Large intestine (tissue), 3 donors: ENCODE measurements around the gene TSEN34. TPM values are rescaled to one million over a fixed set of nuclear protein-coding genes. Genes with fewer than 3 reads are reported as not detected.
"Not testable (repeated sequence)": the region's sequence is repeated elsewhere in the genome, so short reads cannot be mapped to it uniquely, and the experiment has no call there.

Experiments used
- DNase-seq, 2 donors: peaks; one replicate each; pipeline versions ENCODE4 v3.0.0 to v3.0.0-alpha.2; 2013
- H3K27ac ChIP-seq: one replicate; pipeline ENCODE4 v1.5.1; 2013; ENCODE audit warnings: low read length
- H3K27me3 ChIP-seq: 2 replicates; pipeline ENCODE4 v1.6.1; 2013; ENCODE audit warnings: low read length; ENCODE audit not compliant: control insufficient read depth, insufficient read depth
- H3K36me3 ChIP-seq: 2 replicates; pipeline ENCODE4 v1.6.1; 2013; ENCODE audit warnings: low read length; ENCODE audit not compliant: control insufficient read depth, insufficient read depth
- H3K4me1 ChIP-seq: one replicate; pipeline ENCODE4 v1.6.1; 2013; ENCODE audit warnings: low read length; ENCODE audit not compliant: control insufficient read depth, insufficient read depth
- H3K4me3 ChIP-seq: one replicate; pipeline ENCODE4 v1.5.1; 2013; ENCODE audit warnings: low read length
- H3K9me3 ChIP-seq: one replicate; pipeline ENCODE4 v1.6.1; 2013; ENCODE audit warnings: mild to moderate bottlenecking, low read depth, low read length, moderate library complexity; ENCODE audit not compliant: control insufficient read depth
- WGBS: methylation state at CpG from one replicate; pipeline ENCODE4 v1.1.5; 2013; ENCODE audit warnings: low lambda C conversion rate; ENCODE audit not compliant: insufficient coverage; 5-methylcytosine and 5-hydroxymethylcytosine counted together
- polyA plus RNA-seq: library from polyadenylated mRNA; unstranded; fragments of 120-200 nt; gene quantifications from one replicate; pipeline ENCODE4 v1.2.1, GENCODE V29; 2013

The TSEN34 gene
- polyA plus RNA-seq, 1 donor = 52.7 TPM

DNA sequence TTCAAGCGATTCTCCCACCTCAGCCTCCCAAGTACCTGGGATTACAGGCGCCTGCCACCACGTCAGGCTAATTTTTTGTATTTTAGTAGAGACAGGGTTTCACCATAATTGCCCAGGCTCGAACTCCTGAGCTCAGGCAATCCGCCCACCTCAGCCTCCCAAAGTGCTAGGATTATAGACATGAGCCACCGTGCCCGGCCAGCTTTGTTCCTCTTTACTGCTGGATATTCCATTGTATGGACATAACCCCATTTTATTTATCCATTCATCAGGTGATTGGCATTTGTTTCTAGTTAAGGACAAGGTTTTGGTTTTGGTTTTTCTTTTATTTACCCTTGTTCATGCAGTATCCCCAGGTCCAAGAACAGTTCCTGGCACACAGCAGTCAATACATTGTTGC lies 5.4 kb downstream of the TSEN34 start:
- no peak for DNase-seq

DNA sequence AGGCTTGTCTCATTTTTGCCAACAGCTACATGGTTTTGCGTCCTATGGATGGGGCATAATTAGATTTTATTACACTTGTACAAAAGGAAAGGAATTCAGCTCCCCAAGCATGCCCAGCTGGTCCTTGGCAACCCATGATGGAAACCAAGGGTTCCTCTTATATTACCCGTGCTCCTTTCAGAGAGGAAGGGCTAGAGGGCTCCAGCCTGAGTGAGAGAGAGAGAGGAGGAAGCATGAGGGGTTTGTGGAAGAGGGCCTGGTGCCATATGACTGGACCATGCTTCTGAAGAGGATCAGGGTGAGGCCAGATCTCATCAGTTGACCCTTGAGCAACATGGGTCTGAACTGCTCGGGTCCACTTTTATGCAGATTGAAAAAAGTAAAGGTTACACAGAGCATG lies 6.0 kb downstream of the TSEN34 start:
- WGBS = no CpG with 5 or more reads among the region's 3 CpGs
- no peak overlapping the region for H3K4me3 ChIP-seq

More for the DNA sequence above, 5.4 kb downstream of the TSEN34 start:
- Histone ChIP-seq H3K4me3 (no peak overlapping the region), H3K36me3 (peaks cover 43% of the 10 kb centered on the region), H3K9me3 (no peaks in the 10 kb centered on the region), H3K4me1 (peaks cover 15% of the 10 kb centered on the region), H3K27ac (no peak overlapping the region), H3K27me3 (no peaks in the 10 kb centered on the region)
- no CpG with 5 or more reads among the region's 7 CpGs for WGBS

DNA sequence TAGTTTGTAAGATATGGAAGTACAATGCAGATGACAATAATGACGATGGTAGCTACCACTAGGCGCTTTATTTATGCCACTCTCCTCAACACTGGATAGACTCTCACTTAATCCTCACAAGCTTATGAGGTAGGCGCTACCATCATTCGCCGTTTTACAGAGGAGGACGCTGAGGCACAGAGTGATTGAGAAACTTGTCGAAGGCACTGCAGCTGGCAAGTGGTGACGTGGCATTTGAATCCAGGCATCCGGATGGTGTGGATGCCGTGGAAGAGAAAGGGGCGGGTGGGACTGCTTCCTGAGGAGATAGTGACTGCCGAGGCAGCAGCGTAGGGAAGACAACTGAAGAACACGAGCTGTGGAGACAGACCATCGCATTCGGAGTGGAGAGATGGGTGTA lies 8.3 kb downstream of the TSEN34 start:
- WGBS = 97% methylated on average over 6 of the region's 16 CpGs
- no peak overlapping the region for H3K27ac ChIP-seq
- no peak for DNase-seq
- peaks cover 26% of the 10 kb centered on the region for H3K4me1 ChIP-seq
- no peaks in the 10 kb centered on the region for H3K9me3 ChIP-seq
- no peak overlapping the region for H3K4me3 ChIP-seq
- no peaks in the 10 kb centered on the region for H3K27me3 ChIP-seq
- H3K36me3 ChIP-seq = peaks cover 45% of the 10 kb centered on the region

More for the DNA sequence above, 6.0 kb downstream of the TSEN34 start:
- peaks cover 46% of the 10 kb centered on the region for H3K36me3 ChIP-seq
- H3K4me1 ChIP-seq = peaks cover 15% of the 10 kb centered on the region
- DNase-seq = no peak
- H3K9me3 ChIP-seq = no peaks in the 10 kb centered on the region
- no peaks in the 10 kb centered on the region for H3K27me3 ChIP-seq
- H3K27ac ChIP-seq = no peak overlapping the region

GRCh38 chr19:54201172-54201701 lies 10.1 kb downstream of the TSEN34 start:
- H3K36me3 ChIP-seq = peaks cover 50% of the 10 kb centered on the region
- no CpG with 5 or more reads among the region's 28 CpGs for WGBS
- H3K4me3 ChIP-seq = peak overlapping the region; percentile 64
- DNase-seq = no peak
- H3K27me3 ChIP-seq = no peaks in the 10 kb centered on the region
- peaks cover 31% of the 10 kb centered on the region for H3K4me1 ChIP-seq
- H3K9me3 ChIP-seq = no peaks in the 10 kb centered on the region
- peak overlapping the region; percentile 88 for H3K27ac ChIP-seq

- peaks cover 31% of the 10 kb centered on the region for H3K4me1 ChIP-seq
- peaks cover 58% of the 10 kb centered on the region for H3K36me3 ChIP-seq
- H3K4me3 ChIP-seq = peak overlapping the region; percentile 64
Measured at GRCh38 chr19:54201980-54202379, 10.9 kb downstream of the TSEN34 start.

GRCh38 chr19:54203151-54203611 lies 12.1 kb downstream of the TSEN34 start:
- Histone ChIP-seq H3K4me3 (no peak overlapping the region), H3K36me3 (peaks cover 66% of the 10 kb centered on the region), H3K4me1 (peaks cover 40% of the 10 kb centered on the region), H3K9me3 (no peaks in the 10 kb centered on the region), H3K27me3 (no peaks in the 10 kb centered on the region), H3K27ac (no peak overlapping the region)
- WGBS = no CpG with 5 or more reads among the region's 9 CpGs
- peak in 1 of 2 donors; percentile 32 for DNase-seq

More at GRCh38 chr19:54201980-54202379, 10.9 kb downstream of the TSEN34 start:
- no peaks in the 10 kb centered on the region for H3K27me3 ChIP-seq
- DNase-seq = no peak
- no CpG with 5 or more reads among the region's 13 CpGs for WGBS
- H3K9me3 ChIP-seq = no peaks in the 10 kb centered on the region
- no peak overlapping the region for H3K27ac ChIP-seq

DNA sequence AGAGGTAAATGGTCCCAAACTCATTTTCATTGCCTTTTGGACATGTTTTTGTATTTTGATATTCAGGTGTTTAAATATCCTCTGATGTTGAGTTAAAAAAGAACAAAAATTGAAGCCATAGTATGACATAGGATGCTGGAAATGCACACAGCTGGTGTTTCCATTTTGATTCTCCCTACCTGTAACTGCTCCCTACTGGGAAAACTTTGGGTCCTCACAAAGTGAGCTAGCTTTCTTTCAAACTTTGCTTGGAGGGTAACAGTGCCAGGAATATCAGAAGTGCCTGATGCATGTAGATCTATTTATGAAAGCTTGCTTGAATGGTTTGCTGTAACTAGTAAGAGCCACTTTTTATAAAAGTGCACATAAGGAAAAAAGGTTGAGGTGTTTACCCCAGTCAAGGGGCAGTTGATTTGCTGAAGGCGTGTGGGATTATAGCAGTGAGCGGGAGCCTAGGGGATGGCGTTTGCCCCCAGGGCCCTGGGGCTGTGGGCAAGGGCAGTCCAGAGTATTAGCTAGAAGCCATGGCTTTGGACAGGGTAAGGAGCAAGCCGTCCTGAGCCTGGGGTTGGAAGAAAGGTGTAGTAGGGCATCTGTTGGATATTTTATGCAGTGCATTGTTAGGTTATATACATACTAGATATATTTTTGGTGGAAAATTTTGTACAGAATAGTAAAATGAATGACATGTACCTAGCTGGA lies 13.8 kb downstream of the TSEN34 start:
- Histone ChIP-seq H3K27ac (no peak overlapping the region), H3K9me3 (no peaks in the 10 kb centered on the region), H3K36me3 (peaks cover 73% of the 10 kb centered on the region), H3K4me1 (peaks cover 57% of the 10 kb centered on the region), H3K27me3 (no peaks in the 10 kb centered on the region), H3K4me3 (no peak overlapping the region)
- DNase-seq = no peak
- WGBS = no CpG with 5 or more reads among the region's 4 CpGs

DNA sequence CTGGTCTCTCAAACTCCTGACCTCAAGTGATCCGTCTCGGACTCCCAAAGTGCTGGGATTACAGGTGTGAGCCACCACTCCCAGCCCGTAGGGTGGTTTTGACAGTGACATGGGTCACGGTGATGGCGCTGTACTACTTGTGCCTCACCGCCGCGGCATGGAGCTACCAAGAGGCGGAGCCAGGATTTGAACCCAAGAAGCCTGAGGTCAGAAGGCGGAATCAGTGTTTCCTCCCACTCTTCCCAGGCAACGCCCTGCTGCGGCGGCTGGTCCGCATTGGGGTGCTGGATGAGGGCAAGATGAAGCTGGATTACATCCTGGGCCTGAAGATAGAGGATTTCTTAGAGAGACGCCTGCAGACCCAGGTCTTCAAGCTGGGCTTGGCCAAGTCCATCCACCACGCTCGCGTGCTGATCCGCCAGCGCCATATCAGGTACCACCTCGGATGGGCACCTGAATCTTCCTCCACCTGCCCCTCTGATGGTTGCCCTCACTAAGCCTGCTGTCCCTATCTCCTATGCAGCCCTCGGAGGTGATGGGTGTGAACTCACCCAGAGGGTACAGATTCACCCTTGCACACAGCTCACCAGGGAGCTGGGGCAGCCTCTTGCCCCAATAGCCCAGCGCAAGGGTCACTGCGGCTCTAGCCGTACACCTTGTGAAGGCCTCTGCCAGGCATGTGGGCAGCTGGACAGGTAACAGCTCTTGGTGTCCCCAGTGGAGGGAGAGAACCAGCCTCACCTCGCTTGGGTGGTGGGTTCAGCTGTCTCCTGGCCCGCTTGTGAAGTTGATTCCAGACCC lies 15.1 kb downstream of the TSEN34 start:
- H3K27ac ChIP-seq = no peak overlapping the region
- no peak overlapping the region for H3K4me3 ChIP-seq
- H3K27me3 ChIP-seq = no peaks in the 10 kb centered on the region
- H3K9me3 ChIP-seq = no peaks in the 10 kb centered on the region
- WGBS = 93% methylated on average over 3 of the region's 27 CpGs
- DNase-seq = no peak
- H3K36me3 ChIP-seq = peaks cover 73% of the 10 kb centered on the region
- peaks cover 66% of the 10 kb centered on the region for H3K4me1 ChIP-seq

GRCh38 chr19:54206831-54207177 lies 15.7 kb downstream of the TSEN34 start:
- H3K27me3 ChIP-seq = no peaks in the 10 kb centered on the region
- no peaks in the 10 kb centered on the region for H3K9me3 ChIP-seq
- WGBS = no CpG with 5 or more reads among the region's 13 CpGs
- peaks cover 67% of the 10 kb centered on the region for H3K4me1 ChIP-seq
- H3K27ac ChIP-seq = no peak overlapping the region
- DNase-seq = no peak
- peaks cover 68% of the 10 kb centered on the region for H3K36me3 ChIP-seq
- no peak overlapping the region for H3K4me3 ChIP-seq

GRCh38 chr19:54207193-54207592 lies 16.1 kb downstream of the TSEN34 start:
- not testable (repeated sequence) for H3K9me3 ChIP-seq, DNase-seq, H3K4me3 ChIP-seq, H3K27me3 ChIP-seq, H3K27ac ChIP-seq
- Histone ChIP-seq H3K4me1 (peaks cover 63% of the 10 kb centered on the region), H3K36me3 (peaks cover 64% of the 10 kb centered on the region)
- no CpG with 5 or more reads among the region's 23 CpGs for WGBS
